Ishikawa (cell line): Measurements from ENCODE around the gene KCND3.

Experiments used
- CEBPB ChIP-seq: IDR thresholded peaks from 2 replicates; pipeline ENCODE4 v1.6.1; 2012
- CREB1 ChIP-seq: IDR thresholded peaks from 2 replicates; pipeline ENCODE4 v1.6.1; 2012; ENCODE audit warnings: low read depth
- EGR1 ChIP-seq: IDR thresholded peaks from 2 replicates; pipeline ENCODE4 v1.6.1; 2012
- EP300 ChIP-seq: IDR thresholded peaks from 2 replicates; pipeline ENCODE4 v1.6.1; 2012; ENCODE audit warnings: borderline replicate concordance
- FOXM1 ChIP-seq: IDR thresholded peaks from 2 replicates; pipeline ENCODE4 v1.6.1; 2012; ENCODE audit warnings: low read depth, borderline replicate concordance
- NFIC ChIP-seq: IDR thresholded peaks from 2 replicates; pipeline ENCODE4 v1.6.1; 2012
- RAD21 ChIP-seq: IDR thresholded peaks from 2 replicates; pipeline ENCODE4 v1.6.1; 2012; ENCODE audit warnings: low read depth
- TAF1 ChIP-seq: IDR thresholded peaks from 2 replicates; pipeline ENCODE4 v1.6.1; 2012; ENCODE audit warnings: low read depth, mild to moderate bottlenecking
- TCF12 ChIP-seq: IDR thresholded peaks from 2 replicates; pipeline ENCODE4 v1.6.1; 2012; ENCODE audit warnings: low read depth
- TEAD4 ChIP-seq: IDR thresholded peaks from 2 replicates; pipeline ENCODE4 v1.6.1; 2012
- YY1 ChIP-seq: IDR thresholded peaks from 2 replicates; pipeline ENCODE4 v1.6.1; 2012; ENCODE audit warnings: low read depth
- ZBTB7A ChIP-seq: IDR thresholded peaks from 2 replicates; pipeline ENCODE4 v1.6.1; 2012; ENCODE audit warnings: low read depth
- TF ChIP-seq, protein P1 (sequence below): IDR thresholded peaks from 2 replicates; pipeline ENCODE4 v1.6.1; 2012; ENCODE audit warnings: low read depth, mild to moderate bottlenecking
- TF ChIP-seq, protein P2 (sequence below): IDR thresholded peaks from 2 replicates; pipeline ENCODE4 v1.6.1; 2012
- TF ChIP-seq, protein P3 (sequence below): IDR thresholded peaks from 2 replicates; pipeline ENCODE4 v1.6.1; 2012

Gene KCND3

DNA sequence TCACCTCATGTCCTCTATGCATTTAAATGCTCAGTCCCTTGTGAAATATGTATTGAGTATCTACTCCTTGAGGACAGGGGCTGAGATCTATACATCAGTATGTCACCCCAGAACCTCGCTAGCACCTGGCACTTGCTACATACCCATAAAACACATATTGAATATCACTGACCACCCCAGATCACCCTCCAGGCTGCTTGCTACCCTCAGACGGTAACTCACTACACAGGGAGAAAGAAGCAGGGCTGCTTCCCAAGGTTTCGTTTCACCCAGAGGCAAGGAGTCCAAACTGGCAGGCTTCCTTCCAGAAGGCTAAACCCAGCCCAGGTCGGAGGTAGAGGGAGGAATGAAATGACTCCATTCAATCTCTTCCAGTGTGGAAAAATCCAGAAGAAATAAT lies 258.8 kb downstream of the KCND3 start:
- TF ChIP-seq YY1, result no peak
- no peak for TF ChIP-seq ZBTB7A
- no peak for TF ChIP-seq NFIC
- no peak for TF ChIP-seq EP300
- no peak for TF ChIP-seq EGR1
- TF ChIP-seq TAF1, result no peak
- TF ChIP-seq, protein P1, sequence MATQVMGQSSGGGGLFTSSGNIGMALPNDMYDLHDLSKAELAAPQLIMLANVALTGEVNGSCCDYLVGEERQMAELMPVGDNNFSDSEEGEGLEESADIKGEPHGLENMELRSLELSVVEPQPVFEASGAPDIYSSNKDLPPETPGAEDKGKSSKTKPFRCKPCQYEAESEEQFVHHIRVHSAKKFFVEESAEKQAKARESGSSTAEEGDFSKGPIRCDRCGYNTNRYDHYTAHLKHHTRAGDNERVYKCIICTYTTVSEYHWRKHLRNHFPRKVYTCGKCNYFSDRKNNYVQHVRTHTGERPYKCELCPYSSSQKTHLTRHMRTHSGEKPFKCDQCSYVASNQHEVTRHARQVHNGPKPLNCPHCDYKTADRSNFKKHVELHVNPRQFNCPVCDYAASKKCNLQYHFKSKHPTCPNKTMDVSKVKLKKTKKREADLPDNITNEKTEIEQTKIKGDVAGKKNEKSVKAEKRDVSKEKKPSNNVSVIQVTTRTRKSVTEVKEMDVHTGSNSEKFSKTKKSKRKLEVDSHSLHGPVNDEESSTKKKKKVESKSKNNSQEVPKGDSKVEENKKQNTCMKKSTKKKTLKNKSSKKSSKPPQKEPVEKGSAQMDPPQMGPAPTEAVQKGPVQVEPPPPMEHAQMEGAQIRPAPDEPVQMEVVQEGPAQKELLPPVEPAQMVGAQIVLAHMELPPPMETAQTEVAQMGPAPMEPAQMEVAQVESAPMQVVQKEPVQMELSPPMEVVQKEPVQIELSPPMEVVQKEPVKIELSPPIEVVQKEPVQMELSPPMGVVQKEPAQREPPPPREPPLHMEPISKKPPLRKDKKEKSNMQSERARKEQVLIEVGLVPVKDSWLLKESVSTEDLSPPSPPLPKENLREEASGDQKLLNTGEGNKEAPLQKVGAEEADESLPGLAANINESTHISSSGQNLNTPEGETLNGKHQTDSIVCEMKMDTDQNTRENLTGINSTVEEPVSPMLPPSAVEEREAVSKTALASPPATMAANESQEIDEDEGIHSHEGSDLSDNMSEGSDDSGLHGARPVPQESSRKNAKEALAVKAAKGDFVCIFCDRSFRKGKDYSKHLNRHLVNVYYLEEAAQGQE, result no peak
- no peak for TF ChIP-seq FOXM1
- TF ChIP-seq TCF12, result no peak
- TF ChIP-seq CREB1, result no peak
- no peak for TF ChIP-seq TEAD4
- no peak for TF ChIP-seq CEBPB
- no peak for TF ChIP-seq RAD21
- TF ChIP-seq, protein P2, sequence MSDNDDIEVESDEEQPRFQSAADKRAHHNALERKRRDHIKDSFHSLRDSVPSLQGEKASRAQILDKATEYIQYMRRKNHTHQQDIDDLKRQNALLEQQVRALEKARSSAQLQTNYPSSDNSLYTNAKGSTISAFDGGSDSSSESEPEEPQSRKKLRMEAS, result no peak
- TF ChIP-seq, protein P3, sequence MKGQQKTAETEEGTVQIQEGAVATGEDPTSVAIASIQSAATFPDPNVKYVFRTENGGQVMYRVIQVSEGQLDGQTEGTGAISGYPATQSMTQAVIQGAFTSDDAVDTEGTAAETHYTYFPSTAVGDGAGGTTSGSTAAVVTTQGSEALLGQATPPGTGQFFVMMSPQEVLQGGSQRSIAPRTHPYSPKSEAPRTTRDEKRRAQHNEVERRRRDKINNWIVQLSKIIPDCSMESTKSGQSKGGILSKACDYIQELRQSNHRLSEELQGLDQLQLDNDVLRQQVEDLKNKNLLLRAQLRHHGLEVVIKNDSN, result no peak

DNA sequence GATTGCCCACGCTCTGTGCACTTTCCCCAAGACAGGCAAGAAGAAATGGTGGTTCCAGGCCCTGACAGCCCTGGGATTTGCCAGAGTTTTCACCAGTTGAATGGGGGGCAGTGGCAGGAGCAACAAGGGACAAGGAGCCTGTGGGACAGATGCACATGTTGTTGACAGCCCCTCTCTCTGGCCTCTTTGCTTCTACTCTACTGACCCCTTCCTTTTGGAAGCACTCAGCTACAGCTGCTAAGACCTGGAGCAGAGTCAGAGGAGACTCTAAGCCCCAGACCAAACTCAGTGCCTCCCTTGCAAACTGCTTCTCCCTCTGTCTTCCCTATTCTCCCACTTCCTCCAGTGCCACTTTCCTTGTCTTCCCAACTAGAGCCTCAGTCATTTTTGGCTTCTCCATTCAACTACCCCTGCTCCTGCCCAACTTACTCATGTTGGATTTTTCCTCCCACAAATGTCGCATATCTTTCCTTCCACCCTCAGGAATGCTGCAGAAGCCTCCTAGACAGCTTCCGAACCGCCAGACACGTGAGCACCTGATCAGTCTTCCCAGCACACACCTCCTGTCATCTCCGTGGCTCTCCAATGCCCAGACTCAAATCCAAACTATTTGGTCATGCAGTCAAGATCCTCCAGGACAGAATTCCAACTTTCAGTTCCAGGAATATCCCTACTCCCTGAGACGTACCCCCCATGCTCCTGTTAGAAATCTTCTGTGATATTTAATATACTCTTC lies 259.4 kb downstream of the KCND3 start:
- TF ChIP-seq EGR1 (no peak), CEBPB (no peak), EP300 (no peak), TAF1 (no peak), CREB1 (no peak), TCF12 (no peak), YY1 (no peak), ZBTB7A (no peak), NFIC (no peak), RAD21 (no peak), FOXM1 (no peak), TEAD4 (no peak)
- TF ChIP-seq, protein P1, result no peak
- TF ChIP-seq, protein P3, result no peak
- TF ChIP-seq, protein P2, result no peak

DNA sequence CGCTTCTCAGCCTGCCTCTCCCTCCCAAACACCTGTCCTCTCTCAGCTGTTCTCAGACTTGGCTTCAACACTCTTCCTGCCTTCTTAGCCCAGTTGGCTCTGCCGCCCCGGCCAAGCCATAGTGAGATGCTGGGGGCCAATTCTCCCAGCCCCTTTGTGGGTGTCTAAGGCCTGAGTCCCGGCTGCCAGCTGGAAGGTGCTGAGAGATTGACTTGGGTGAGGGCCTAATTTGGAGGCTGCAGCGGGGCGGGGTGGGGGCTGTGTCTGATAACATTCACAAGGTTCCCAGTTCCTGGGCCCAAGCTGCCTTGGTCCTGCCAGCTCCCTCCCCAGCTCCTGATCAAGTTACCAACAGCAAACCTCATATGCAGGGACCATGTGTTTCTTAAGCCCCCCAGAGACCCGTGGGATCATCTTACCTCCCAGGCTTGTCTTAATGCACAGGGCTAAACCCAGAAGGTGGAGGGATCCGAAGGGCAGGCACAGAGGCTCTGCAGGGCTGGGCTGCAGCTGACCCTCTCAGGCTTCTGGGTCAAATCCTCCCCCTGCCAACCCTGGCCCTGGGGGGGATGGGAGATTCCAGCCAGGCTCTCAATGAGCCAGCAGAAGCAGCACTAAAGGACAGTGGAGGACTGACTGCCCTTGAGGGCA lies 260.1 kb downstream of the KCND3 start:
- TF ChIP-seq, protein P1, result no peak
- no peak for TF ChIP-seq TAF1
- TF ChIP-seq FOXM1, result no peak
- TF ChIP-seq NFIC, result no peak
- TF ChIP-seq TEAD4, result no peak
- no peak for TF ChIP-seq ZBTB7A
- no peak for TF ChIP-seq YY1
- no peak for TF ChIP-seq TCF12
- TF ChIP-seq, protein P3, result no peak
- no peak for TF ChIP-seq CEBPB
- no peak for TF ChIP-seq EGR1
- TF ChIP-seq EP300, result no peak
- no peak for TF ChIP-seq CREB1
- TF ChIP-seq, protein P2, result no peak
- no peak for TF ChIP-seq RAD21
